Lung (tissue), 12 donors: Measurements from ENCODE around the gene GABPB2. TPM values are rescaled to one million over a fixed set of nuclear protein-coding genes. Genes with fewer than 3 reads are reported as not detected.
A peak's percentile ranks its signal among the peaks of the same experiment; 100 is the strongest.

Experiments used
- ATAC-seq: fragments of 200-7000 bp; cut with Tn5 transposase; one replicate; pipeline ENCODE4 v1.9.1; 2020; ENCODE audit warnings: moderate number of reproducible peaks; ENCODE audit not compliant: insufficient read depth, low FRiP score
- DNase-seq, 3 donors: peaks; one replicate each; pipeline ENCODE4 v3.0.0-alpha.2; 2013 to 2017
- H3K27ac ChIP-seq, 2 donors: one replicate each; pipeline ENCODE4 v1.5.1; 2013; ENCODE audit warnings: mild to moderate bottlenecking in 2 of 2, moderate library complexity in 2 of 2, control low read depth in 1 of 2, inconsistent platforms in 1 of 2, low read depth in 1 of 2, low read length in 1 of 2
- H3K27me3 ChIP-seq, 3 donors: one replicate each; pipeline ENCODE4 v1.5.1; 2013; ENCODE audit warnings: low read length in 2 of 3; ENCODE audit not compliant: control insufficient read depth in 3 of 3, insufficient read depth in 3 of 3
- H3K36me3 ChIP-seq, 4 donors: one replicate each; pipeline ENCODE4 v1.5.1; 2013; ENCODE audit warnings: low read length in 4 of 4, mild to moderate bottlenecking in 1 of 4, moderate library complexity in 1 of 4; ENCODE audit not compliant: control insufficient read depth in 4 of 4, insufficient read depth in 4 of 4
- H3K4me1 ChIP-seq, 5 donors: one replicate each; pipeline ENCODE4 v1.5.1; 2013; ENCODE audit warnings: low read length in 5 of 5, mild to moderate bottlenecking in 2 of 5, moderate library complexity in 1 of 5; ENCODE audit not compliant: control insufficient read depth in 5 of 5, insufficient read depth in 5 of 5
- H3K4me3 ChIP-seq: one replicate; pipeline ENCODE4 v1.5.1; 2013; ENCODE audit warnings: mild to moderate bottlenecking, control low read depth, moderate library complexity
- H3K9ac ChIP-seq, 2 donors: one replicate each; pipeline ENCODE4 v1.5.1; 2013; ENCODE audit warnings: low read length in 2 of 2, control low read depth in 1 of 2; ENCODE audit not compliant: insufficient read depth in 1 of 2
- H3K9me3 ChIP-seq, 4 donors: one replicate each; pipeline ENCODE4 v1.5.1; 2013; ENCODE audit warnings: low read length in 3 of 4, mild to moderate bottlenecking in 1 of 4, moderate library complexity in 1 of 4; ENCODE audit not compliant: control insufficient read depth in 4 of 4, insufficient read depth in 3 of 4
- CTCF ChIP-seq: IDR thresholded peaks from 2 replicates; pipeline ENCODE4 v1.5.1; 2012; ENCODE audit warnings: mild to moderate bottlenecking; ENCODE audit errors: control extremely low read depth, extremely low read depth
- WGBS, 2 donors: extraction: QIAGEN DNeasy Blood & Tissue Kit; methylation state at CpG; one replicate each; pipeline ENCODE4 v1.1.7; 2013; 5-methylcytosine and 5-hydroxymethylcytosine counted together
- polyA plus RNA-seq, 2 donors: library from polyadenylated mRNA; stranded (reverse); fragments of 200-250 nt; gene quantifications; one replicate each; pipeline ENCODE4 v1.2.1, GENCODE V29; 2013
- total RNA-seq, 2 donors: library from RNA; depleted of rRNA in 1 of 2; stranded (reverse); fragments of >200 nt in 1 of 2; gene quantifications; one replicate each; pipeline ENCODE4 v1.2.1, GENCODE V29; 2014 to 2021
- donor health status: control.
- donor health status: control.
- donor health status: Bipolar disorder and iron deficiency.
- donor health status: healthy.
- donor health status: DM: yes; HTN: yes; CAD: no.

Gene GABPB2
- total and polyA plus RNA-seq, 4 donors: 4.4 to 16.0 (median 7.8) TPM

- WGBS, 2 donors: 98% methylated on average over 8 of the region's 8 CpGs
- no peak for TF ChIP-seq CTCF
- ATAC-seq (no peak), DNase-seq (no peak)
- peaks cover 0 to 8% (median 0%) of the 10 kb centered on the region in 5 donors for H3K4me1 ChIP-seq
- peaks cover 6 to 28% (median 23%) of the 10 kb centered on the region in 4 donors for H3K36me3 ChIP-seq
- no peak overlapping the region for H3K9ac ChIP-seq
- no peak overlapping the region for H3K4me3 ChIP-seq
- no peaks in the 10 kb centered on the region for H3K27me3 ChIP-seq
- no peak overlapping the region for H3K27ac ChIP-seq
- no peaks in the 10 kb centered on the region for H3K9me3 ChIP-seq
Measured at GRCh38 chr1:151032164-151032563, 38.4 kb upstream of the GABPB2 start.

- ATAC-seq: no peak
Measured at GRCh38 chr1:151035167-151035566, 35.4 kb upstream of the GABPB2 start.

GRCh38 chr1:151036356-151036755 is 34.2 kb upstream of the GABPB2 start, which contains the start of gene BNIPL:
Gene BNIPL (plus strand): TSS chr1:151036586. CDS start chr1:151036726, 140 bp downstream.
- no peak for TF ChIP-seq CTCF
- ATAC-seq (no peak), DNase-seq (peak in 1 of 3 donors; percentile 49)
- WGBS, 2 donors: 68 to 71% methylated on average over 2 of the region's 2 CpGs
- peaks cover 0 to 14% (median 0%) of the 10 kb centered on the region in 5 donors for H3K4me1 ChIP-seq
- peaks cover 0 to 20% (median 12%) of the 10 kb centered on the region in 4 donors for H3K36me3 ChIP-seq
- H3K27me3 ChIP-seq: no peaks in the 10 kb centered on the region
- H3K4me3 ChIP-seq: no peak within 1 kb of the TSS
- no peak within 1 kb of the TSS for H3K9ac ChIP-seq
- peak within 1 kb of the TSS in 1 of 2 donors; percentile 48 for H3K27ac ChIP-seq
- no peaks in the 10 kb centered on the region for H3K9me3 ChIP-seq

More at GRCh38 chr1:151035167-151035566, 35.4 kb upstream of the GABPB2 start:
- Histone ChIP-seq H3K9me3 (no peaks in the 10 kb centered on the region), H3K9ac (no peak overlapping the region), H3K27ac (no peak overlapping the region), H3K36me3 (peaks cover 0 to 25% (median 13%) of the 10 kb centered on the region in 4 donors), H3K27me3 (no peaks in the 10 kb centered on the region), H3K4me1 (peaks cover 0 to 14% (median 0%) of the 10 kb centered on the region in 5 donors), H3K4me3 (no peak overlapping the region)
- DNase-seq: no peak
- TF ChIP-seq CTCF: no peak
- 86 to 91% methylated on average over 3 of the region's 3 CpGs for WGBS, 2 donors

- ATAC-seq: no peak
- peak overlapping the region in 1 of 2 donors; percentile 48 for H3K27ac ChIP-seq
- TF ChIP-seq CTCF: no peak
Measured at GRCh38 chr1:151037032-151037431, 33.5 kb upstream of the GABPB2 start.

More at GRCh38 chr1:151037032-151037431, 33.5 kb upstream of the GABPB2 start:
- Histone ChIP-seq H3K4me1 (peaks cover 0 to 14% (median 0%) of the 10 kb centered on the region in 5 donors), H3K9ac (no peak overlapping the region), H3K27me3 (no peaks in the 10 kb centered on the region), H3K36me3 (peaks cover 0 to 14% (median 10%) of the 10 kb centered on the region in 4 donors), H3K4me3 (no peak overlapping the region), H3K9me3 (no peaks in the 10 kb centered on the region)
- 67 to 83% methylated on average over 6 of the region's 6 CpGs for WGBS, 2 donors
- no peak for DNase-seq
